OCI-LY1 (cell line): Measurements from ENCODE around the gene ALKBH7.

Source experiments
- CTCF ChIP-seq: fragments of 200-600 bp; sonication (generic), shearing (Covaris generic); IDR thresholded peaks from 2 replicates; pipeline ENCODE4 v1.5.1; 2017; ENCODE audit warnings: mild to moderate bottlenecking, antibody characterized with exemption, low read length, moderate library complexity, mixed read lengths
- EZH2 ChIP-seq: fragments of 200-600 bp; sonication (generic), shearing (Covaris generic); IDR thresholded peaks from 2 replicates; pipeline ENCODE4 v1.8.0; 2017; ENCODE audit warnings: borderline replicate concordance, mixed run types, mild to moderate bottlenecking, antibody characterized with exemption, low read length, moderate library complexity, mixed read lengths

- TF ChIP-seq EZH2 (no peak), CTCF (no peak)
Measured at GRCh38 chr19:6378486-6378885, 5.9 kb downstream of the ALKBH7 start.
